Measurements from ENCODE around the gene FAM162A.

The FAM162A gene

DNA sequence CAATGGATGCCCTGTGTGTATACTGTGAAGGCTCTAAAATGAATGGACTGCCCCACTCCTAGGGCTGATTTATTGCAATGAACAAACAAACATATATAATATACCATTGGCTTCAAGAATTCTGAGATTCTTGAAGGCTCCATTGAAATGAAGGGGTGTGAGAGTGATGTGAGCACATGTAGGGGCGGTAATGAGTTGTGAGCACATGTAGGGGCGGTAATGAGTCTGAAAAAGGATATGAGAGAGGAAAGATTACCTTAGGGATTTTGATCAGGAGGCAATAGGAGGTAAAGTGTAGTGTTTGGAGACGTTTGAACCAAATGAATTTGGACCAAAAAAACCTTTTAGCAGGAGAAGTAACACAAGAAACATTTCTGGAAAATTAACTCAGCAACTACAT, 3.7 kb downstream of the FAM162A start:
- no peak for DNase-seq (ENCODE audit: low spot score)

DNA sequence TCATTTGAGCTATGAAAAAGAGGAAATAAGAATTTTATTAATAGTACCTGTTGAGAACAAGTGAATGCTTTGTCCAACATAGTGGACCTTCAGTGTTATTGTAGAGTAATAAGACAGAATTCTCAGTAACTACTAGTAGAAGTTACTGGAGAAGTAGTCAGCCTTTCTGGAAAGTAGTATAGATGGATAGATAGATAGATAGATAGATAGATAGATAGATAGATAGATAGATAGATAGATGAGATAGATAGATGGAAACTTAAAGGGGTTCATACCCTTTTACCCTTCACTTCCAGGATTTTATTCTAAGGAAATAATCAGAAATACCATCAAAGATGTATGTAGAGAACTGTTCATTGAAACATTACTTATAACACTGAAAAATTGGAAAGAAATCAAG, 5.2 kb downstream of the FAM162A start:
- DNase-seq (ENCODE audit: low spot score) = no peak

DNA sequence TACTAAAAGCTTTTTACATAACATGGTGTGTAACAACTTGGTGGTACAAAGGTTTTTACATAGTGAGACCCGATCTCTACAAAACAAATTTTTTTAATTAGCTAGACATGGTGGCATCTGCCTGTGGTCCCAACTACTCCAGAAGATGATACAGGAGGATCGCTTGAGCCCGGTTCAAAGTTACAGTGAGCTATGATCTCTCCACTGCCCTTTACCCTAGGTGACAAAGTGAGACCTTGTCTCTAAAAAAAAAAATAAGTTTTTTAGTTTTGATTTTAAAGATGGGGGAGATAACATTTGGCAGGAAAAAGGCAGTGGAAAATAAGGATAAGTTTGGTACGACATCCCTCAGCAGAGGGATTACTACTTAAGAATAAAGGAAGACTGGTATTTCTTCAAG, 5.9 kb downstream of the FAM162A start:
- no peak for DNase-seq (ENCODE audit: low spot score)

DNA sequence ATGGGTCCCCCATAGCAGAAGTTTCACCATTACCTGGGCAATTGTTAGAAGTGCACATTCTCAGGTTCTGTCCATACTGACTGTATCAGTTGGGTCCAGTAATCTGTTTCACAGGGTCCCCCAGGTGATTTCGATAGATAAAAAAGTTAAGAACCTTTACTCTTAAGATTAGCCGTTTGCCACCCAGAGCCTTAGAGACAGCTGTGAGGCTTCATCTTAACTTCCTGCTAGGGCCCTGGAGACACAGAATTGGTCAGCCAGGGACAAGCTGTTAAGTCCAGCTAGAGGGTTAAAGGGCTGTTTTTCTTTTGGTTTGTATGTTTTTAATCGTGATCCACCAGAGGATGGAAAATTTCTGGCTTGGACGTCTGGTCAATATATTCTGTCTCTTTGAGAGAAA, 6.7 kb downstream of the FAM162A start:
- no peak for DNase-seq (ENCODE audit: low spot score)

DNA sequence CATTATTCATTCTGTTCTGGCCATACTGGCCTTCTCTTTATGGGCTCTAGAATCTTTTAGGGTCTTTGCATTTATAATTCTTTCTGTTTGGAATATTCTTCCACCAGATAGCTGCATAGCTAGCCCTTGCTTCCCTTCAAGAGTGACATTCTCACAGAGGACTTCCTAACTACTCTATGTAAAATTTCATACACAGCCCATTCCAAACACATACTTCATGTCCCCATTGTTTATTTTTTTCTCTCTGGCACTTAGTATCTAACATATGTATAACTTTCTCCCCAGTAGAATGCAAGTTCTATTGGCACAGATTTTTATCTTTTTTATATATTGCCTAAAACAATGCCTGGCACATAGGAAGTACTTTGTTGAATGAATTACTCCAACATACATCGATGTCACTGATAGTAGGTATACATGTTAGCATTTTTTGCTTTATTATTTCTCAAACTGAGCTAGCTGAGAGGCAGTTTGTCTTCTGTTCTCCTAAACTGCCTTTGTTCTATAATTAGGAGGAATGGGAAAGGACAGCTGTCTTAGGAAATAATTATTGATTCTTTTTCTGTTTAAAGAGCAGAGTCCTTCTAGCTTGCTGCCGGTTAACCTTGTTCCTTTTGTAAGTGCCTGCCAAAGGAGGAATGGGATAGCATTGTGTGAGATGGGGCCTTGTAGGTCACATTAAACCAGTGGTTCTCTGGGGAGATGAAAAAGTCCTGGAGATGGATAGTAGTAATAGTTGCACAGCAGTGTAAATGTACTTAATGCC, 7.9 kb downstream of the FAM162A start:
- no peak for DNase-seq (ENCODE audit: low spot score)

DNA sequence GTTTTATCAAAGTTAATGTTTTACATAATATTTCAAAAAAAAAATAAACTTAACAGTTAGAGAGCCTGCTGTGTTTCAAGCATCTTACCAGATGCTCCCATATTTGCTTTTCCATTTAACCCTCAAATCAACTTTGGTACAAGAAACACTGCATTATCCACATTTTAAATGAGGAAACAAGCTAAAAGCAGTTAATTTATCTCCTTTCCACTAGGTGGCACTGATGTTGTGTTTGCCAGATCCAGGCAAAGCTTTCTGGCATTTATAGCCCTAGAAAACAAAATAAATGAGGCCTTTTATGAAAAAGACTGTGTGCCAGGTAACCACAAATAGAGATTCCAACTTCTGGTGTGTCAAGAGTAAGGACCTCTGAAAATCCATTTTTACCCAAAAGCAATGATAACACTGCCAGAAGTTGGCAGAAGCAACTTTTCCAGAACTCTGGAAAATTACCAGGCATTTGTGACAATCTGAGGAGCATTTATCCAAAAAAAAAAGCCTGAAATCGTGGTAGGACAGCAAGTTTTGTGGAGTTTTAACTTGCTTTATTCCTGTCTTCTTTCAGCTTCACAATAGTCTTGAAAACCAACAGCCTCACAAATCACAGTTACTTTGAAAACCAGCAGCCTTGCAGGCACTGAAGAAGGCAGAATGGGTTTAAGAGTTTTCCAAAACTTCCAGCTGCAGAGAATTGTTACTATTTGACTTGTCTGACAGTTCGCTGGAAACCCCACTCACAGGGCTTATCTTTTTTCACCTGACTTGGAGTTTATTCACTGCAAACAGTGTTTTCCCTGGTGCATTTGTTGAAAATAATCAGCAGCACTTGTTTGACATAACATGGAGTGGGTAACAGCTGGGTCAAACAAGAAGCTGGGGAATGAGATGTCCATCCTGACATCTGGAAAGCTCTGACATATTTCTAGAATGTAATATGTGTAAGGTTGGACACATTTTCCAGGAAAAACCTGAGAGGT, 9.2 kb downstream of the FAM162A start:
- DNase-seq (ENCODE audit: low spot score) = peak; percentile 60

DNA sequence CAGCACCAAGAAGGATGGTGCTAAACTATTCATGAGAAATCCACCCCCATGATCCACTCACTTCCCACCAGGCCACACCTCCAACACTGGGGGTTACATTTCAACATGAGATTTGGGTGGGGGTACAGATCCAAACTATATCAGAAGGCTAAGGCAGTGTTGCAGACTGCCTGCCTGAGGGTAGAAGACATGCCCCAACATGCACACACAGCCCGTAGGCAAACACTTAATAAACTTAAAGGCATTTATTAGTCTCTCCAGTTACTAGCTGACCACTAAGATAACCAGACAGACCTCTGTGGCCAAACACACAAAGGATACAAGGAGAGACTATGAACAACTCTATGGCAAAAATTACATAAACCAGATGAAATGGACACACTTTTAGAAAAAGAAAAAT, 10.2 kb downstream of the FAM162A start:
- no peak for DNase-seq (ENCODE audit: low spot score)

DNA sequence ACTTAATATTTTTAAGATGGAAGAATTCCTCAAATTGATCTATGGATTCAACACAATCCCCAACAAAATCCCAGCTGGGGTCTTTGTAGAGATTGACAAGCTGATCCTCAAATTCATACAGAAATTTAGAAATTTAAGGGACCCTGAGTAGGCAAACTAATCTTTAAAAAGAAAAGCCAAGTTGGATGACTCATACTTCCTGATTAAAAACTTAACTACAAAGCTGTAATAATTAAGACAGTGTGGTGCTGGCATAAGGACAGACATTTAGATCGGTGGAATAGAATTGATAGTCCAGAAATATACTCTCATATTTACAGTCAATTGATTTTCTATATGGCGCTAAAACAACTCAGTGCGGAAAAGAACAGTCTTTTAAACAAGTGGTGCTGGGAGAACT, 11.6 kb downstream of the FAM162A start:
- no peak for DNase-seq (ENCODE audit: low spot score)

DNA sequence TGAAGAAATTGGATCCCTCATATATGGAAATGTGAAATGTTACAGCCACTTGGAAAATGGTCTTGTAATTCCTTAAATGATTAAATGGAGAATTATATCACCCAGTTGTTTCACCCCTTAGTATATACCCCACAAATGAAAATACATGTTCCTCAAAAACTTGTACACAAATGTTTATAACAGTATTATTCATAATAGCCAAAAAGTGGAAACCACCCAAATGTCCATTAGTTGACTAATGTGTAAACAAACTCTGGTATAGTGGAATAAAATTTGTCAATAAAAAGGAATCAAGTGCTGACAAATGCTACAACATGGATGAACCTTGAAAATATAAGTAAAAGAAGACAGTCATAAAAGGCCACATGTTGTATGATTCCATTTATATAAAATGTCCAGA, 12.5 kb downstream of the FAM162A start:
- DNase-seq (ENCODE audit: low spot score) = no peak

DNA sequence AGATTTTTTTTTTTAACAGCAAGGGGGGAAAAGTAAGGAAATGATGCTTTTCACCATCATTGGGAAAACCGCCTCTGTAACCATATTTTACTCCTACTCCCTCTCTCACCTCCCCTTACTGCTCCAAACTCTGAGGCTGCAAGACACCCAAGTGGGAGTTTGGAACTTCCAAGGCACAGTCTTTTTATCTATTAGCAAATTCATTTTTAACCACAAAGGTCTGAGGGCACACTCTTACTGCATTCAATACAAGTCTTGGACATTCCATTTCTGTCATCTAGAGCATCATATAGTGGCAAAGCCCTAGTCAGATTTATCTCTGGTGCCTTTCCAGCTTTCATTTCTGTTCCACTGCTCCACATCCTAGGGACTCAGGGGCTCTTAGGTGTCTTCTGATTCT, 13.2 kb downstream of the FAM162A start:
- no peak for DNase-seq (ENCODE audit: low spot score)

DNA sequence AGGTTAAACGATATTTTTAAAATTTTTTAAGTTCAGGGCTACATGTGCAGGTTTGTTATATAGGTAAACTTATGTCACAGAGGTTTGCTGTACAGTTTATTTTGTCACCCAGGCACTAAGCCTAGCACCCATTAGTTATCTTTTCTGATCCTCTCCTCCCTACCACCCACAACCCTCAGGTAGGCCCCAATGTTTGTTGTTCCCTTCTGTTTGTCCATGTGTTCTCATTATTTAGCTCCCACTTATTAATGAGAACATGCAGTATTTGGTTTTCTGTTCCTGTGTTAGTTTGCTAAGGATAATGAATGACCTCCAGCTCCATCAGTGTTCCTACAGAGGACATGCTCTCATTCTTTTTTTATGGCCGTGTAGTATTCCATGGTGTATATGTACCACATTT, 14.9 kb downstream of the FAM162A start:
- no peak for DNase-seq (ENCODE audit: low spot score)

DNA sequence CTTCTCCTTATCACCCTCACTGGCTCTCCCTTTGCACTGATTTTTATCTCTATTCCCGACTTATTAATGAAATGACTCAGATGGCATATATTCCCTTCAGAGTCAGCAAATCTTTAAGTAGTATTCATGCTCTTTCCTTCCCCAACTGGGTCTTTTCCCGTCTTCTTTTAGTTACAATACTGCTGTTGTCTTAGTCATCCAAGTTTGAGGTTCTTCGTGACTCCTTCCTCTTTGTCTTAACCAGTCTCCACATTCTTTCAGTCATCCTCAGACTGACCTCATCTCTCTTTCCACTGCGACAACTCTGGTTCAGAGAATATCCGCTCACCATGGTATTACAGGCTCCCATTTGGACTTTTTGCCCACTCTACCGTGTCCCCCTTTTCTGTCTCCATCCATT, 19.5 kb downstream of the FAM162A start:
- no peak for DNase-seq (ENCODE audit: low spot score)

DNA sequence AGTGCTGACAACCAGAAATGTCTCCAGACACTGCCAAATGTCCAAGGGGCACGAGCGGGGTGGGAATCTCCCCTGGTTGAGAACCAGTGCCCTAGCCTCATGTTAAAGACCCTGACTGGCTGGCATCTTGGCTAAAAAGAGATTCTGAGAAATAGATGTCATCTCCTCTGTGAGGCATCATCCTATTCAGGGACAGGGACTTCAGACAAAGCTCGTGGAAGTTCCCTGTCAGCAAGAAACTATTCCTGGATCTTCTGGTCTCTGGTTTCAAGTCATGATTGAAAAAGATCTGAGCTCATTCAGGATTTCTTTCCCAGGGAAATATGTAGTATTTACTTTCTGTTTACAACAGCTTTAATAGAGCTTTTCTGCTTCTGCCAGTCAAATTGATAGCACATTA, 21.0 kb downstream of the FAM162A start:
- DNase-seq (ENCODE audit: low spot score) = no peak

DNA sequence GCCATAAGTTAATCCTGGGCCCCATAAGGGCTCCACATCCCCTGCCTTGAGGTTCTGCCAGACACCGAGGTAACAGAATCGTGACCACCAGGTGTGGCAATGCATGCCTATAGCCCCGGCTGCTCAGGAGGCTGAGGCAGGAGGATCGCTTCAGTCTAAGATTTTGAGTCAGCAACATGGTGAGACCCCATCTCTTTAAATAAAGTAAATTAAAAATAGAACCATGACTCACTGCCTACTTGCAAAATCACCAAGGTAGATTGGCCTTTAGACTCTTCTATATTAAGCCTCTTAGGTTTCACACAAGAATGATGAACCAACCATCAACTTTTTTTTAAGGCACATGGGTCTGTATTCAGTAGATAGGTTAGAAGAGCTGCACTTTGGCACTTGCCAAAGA, 22.2 kb downstream of the FAM162A start:
- DNase-seq (ENCODE audit: low spot score) = no peak

DNA sequence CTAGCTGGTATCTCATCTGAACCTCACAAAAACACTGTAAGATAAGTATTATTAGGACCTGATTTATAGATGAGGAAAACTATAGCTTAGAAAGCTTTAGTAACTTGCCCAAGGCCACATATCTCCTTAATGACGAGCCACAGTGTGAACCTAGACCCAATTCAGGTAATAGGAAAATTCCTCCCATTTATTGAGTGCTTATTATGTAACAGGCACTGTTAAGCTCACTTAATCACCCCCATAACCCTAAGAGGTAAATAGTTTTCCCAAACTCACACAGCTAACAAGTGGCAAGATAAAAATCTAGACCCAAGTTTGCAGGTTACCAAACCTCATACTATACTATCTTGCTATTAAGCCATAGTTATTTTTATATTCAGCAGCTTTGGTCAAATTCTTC, 24.0 kb downstream of the FAM162A start:
- DNase-seq (ENCODE audit: low spot score) = no peak

DNA sequence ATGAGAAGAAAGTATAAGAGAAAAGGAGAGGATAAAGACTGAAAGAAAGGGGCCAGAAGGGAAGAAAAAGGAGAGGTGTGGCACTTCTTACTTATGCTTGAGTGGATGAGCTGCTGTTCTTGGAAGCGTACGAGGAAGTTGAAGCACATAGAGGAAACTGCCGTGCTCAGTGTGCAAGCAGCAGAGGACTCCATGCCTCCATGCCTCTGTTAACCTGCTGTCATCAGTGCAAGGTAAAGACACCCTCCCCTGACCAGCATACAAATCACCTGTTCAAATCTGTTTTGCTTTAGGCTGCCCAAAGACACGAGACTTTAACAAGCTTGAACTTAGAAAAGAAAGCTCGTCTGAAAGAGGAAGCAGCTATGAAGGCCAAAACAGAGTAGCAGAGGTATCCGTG, 25.5 kb downstream of the FAM162A start:
- no peak for DNase-seq (ENCODE audit: low spot score)

DNA sequence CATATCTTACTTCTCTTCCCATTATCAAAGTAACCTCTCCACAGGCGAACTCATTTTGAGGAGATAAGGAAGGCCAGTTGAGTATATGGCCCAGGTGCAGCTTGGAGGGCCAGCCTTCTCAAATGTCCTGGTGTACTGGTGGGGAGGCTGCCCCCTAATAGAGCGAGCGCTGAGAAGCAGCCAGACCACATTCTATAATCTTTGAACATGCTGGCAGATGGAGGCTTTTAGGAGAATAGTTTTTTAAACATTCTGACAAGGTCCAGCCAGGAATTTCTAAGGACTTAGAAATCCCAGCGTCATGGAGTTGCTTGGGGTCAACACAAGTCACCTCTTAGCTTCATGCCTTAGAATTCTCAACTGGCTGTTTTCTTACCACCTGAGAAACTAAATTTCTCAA, 26.1 kb downstream of the FAM162A start:
- no peak for DNase-seq (ENCODE audit: low spot score)

DNA sequence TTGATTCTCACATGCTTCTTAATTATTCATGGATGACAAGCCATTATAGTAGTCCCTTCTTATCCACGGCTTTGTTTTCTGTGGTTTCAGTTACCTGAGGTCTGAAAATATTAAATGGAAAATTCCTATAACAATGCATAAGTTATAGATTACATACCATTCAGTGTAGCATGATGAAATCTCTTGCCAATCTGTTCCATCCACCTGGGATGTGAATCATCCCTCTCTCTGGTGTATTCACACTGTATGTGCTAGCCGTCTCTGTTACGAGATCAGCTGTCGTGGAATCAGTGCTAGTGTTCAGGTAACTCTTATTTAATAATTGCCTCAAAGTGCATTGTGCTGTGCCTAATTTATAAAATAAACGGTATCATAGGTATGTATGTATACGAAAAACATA, 26.7 kb downstream of the FAM162A start:
- no peak for DNase-seq (ENCODE audit: low spot score)

DNA sequence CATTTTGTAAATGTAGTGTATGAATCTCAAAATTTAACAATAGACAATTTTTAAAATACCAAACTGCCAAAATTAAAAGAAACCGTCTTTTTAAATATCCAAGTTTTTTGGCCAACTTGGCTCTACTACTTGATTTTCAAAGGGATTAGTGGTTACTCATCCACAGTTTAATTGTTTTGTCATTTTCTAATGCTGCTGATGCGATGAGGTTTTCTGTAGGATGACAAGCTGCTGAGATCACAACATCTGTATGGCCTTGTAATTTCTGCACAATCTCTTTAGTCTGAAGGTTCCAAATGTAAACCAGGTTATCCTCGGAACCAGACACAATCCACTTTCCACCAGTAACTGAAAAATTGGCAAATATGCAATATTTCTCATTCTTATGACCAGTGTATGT, 30.4 kb downstream of the FAM162A start:
- no peak for DNase-seq (ENCODE audit: low spot score)

DNA sequence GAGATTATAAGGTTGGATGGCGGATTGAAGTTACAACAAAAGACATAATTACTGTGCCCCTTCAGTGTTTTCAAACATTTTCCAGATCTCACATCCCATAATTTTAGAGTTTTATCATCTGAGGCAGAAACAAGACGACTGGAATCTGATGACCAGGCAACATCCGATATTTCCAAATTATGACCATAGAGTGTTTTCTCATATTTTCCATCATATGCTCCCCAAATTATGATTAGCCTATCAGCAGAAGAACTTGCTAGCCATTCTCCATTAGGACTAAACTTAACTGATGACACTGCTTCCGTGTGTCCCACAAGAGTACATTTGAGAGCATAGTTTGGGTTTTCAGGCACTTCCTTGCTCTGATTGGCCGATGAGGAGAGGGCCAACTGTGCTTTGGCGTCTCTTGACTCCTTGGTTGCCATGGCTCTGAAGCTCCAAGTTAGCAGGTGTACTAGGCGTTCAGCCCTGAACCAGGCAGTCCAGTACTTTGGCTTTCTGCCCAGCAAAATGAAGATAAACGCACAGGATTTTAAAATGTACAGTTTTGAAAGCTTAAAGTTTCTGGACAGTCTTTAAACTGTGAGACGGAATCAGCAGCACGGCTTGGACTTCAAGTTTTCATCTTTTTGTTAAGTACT, 31.2 kb downstream of the FAM162A start:
- peak; percentile 26 for DNase-seq (ENCODE audit: low spot score)

DNA sequence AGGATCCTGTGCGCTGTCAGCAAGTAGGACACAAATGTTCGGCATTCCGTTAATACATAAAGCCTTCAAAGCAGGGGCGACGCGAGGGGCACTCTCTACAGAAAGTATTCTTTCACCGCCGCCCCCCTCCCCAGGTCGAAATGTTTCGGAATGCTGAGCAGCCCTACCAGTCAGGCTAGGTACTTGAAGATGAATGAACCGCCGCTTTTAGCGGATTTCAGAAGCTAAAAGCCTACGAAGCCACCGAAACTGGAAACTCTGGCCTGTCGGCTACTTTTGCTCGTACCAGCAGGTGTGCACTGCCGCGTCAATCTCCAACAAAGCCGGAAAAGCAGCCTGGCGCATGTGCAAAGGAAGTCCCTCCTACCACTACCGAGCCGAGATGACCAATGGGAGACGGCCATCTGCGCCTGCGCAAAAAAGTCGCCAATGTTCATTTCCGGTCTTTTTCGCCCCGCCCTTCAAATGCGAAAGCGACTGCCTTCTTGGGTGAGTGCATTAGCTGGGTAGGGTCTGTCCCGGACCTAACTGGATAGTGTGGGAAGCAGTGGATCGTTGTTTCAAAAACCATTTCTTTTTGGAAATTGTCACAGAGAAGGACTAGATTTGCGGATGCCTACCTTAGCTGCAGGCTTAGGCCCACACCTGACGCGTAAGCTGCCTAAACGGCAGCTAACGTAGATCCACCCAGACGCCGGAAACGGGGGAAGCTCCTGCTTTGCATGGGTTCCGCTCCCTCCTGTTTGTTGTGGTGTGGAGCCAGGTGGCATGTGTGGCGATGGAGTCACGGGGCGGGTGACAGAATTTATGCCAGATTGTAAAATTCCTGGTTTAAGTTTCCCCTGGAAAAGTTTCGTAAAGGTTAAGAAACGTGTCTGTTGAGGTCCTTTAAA, 32.0 kb downstream of the FAM162A start, which contains the start of gene WDR5B:
WDR5B (minus strand) TSS at position 301 of the 893 bp plus-strand sequence. CDS start 534 bp downstream, outside the sequence.
- peak; percentile 91 for DNase-seq (ENCODE audit: low spot score)

DNA sequence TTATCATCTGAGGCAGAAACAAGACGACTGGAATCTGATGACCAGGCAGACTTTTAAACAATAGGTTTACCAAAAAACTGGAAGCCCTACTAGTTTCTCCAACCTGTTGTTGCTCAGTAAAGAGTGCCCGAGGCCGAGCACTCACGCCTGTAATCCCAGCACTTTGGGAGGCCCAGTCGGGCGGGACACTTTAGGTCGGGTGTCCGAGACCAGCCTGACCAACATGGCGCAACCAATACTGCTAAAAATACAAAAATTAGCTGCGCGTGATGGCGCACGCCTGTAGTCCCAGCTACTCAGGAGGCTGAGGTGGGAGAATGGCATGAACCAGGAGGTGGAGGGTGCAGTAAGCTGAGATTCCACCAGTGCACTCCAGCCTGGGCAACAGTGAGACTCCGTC, 33.0 kb downstream of the FAM162A start:
- DNase-seq (ENCODE audit: low spot score) = peak; percentile 4
